GM20000 (cell line): ENCODE results near the gene NAALADL2.

ENCODE experiments used
- DNase-seq: peaks from one replicate; pipeline ENCODE4 v3.0.0; 2012; ENCODE audit warnings: low spot score
- CTCF ChIP-seq: IDR thresholded peaks from 2 replicates; pipeline ENCODE4 v1.5.1; 2012; ENCODE audit warnings: mild to moderate bottlenecking, control low read depth; ENCODE audit errors: extremely low read depth, missing control alignments

The NAALADL2 gene

GRCh38 chr3:175546115-175546514 lies 687.0 kb downstream of the NAALADL2 start:
- no peak for TF ChIP-seq CTCF

GRCh38 chr3:175552929-175553328 lies 693.8 kb downstream of the NAALADL2 start:
- DNase-seq, result no peak
- no peak for TF ChIP-seq CTCF

More at GRCh38 chr3:175546115-175546514, 687.0 kb downstream of the NAALADL2 start:
- no peak for DNase-seq

GRCh38 chr3:175554801-175555200 lies 695.7 kb downstream of the NAALADL2 start:
- DNase-seq, result no peak
- TF ChIP-seq CTCF, result no peak

GRCh38 chr3:175558261-175558660 lies 699.1 kb downstream of the NAALADL2 start:
- DNase-seq, result no peak
- no peak for TF ChIP-seq CTCF

GRCh38 chr3:175564363-175564762 lies 705.2 kb downstream of the NAALADL2 start:
- TF ChIP-seq CTCF, result no peak

GRCh38 chr3:175571096-175571495 lies 712.0 kb downstream of the NAALADL2 start:
- DNase-seq, result no peak
- no peak for TF ChIP-seq CTCF

More at GRCh38 chr3:175564363-175564762, 705.2 kb downstream of the NAALADL2 start:
- DNase-seq, result no peak

GRCh38 chr3:175573226-175573625 lies 714.1 kb downstream of the NAALADL2 start:
- TF ChIP-seq CTCF, result no peak
- no peak for DNase-seq

GRCh38 chr3:175580318-175580717 lies 721.2 kb downstream of the NAALADL2 start:
- no peak for DNase-seq
- no peak for TF ChIP-seq CTCF
